Activated CD4-positive, alpha-beta memory T cell treated with anti-CD3 and anti-CD28 coated beads for 36 hours (primary cell): ENCODE measurements around the gene CRLF3. TPM values are rescaled to one million over a fixed set of nuclear protein-coding genes. Genes with fewer than 3 reads are reported as not detected.

Experiments
- CTCF ChIA-PET: fragments of 350-600 bp; sonication (Branson Sonifier 250); formaldehyde crosslinking; loops from one replicate; lab custom pipeline; 2021; ENCODE audit warnings: antibody characterized with exemption, inconsistent platforms; lab: Charles Lee
- POLR2A ChIA-PET: fragments of 350-600 bp; sonication (Branson Sonifier 250); formaldehyde crosslinking; loops from one replicate; lab custom pipeline; 2021; ENCODE audit warnings: antibody characterized with exemption; lab: Charles Lee
- DNase-seq: peaks from one replicate; pipeline ENCODE4 v3.0.0-alpha.2; 2020
- H3K27ac Mint-ChIP-seq: one replicate; pipeline ENCODE4 v1.8.0; 2021; ENCODE audit warnings: mixed read lengths
- H3K27me3 Mint-ChIP-seq: one replicate; pipeline ENCODE4 v1.8.0; 2021; ENCODE audit warnings: mixed read lengths
- H3K36me3 Mint-ChIP-seq: one replicate; pipeline ENCODE4 v1.8.0; 2021; ENCODE audit warnings: mixed read lengths
- H3K4me1 Mint-ChIP-seq: one replicate; pipeline ENCODE4 v1.8.0; 2021; ENCODE audit warnings: low read depth, mixed read lengths
- H3K4me3 Mint-ChIP-seq: one replicate; pipeline ENCODE4 v1.8.0; 2021; ENCODE audit warnings: mild to moderate bottlenecking, mixed read lengths
- H3K9me3 Mint-ChIP-seq: one replicate; pipeline ENCODE4 v1.8.0; 2021; ENCODE audit warnings: mixed read lengths
- intact Hi-C: fragments of 100-400 bp; cut with micrococcal nuclease; formaldehyde crosslinking; loops from one replicate; pipeline ENCODE4 v1.15.1; 2023
- total RNA-seq, 2 experiments: library from RNA; stranded (reverse); gene quantifications; one replicate each; pipeline ENCODE4 v1.2.3, GENCODE V29; 2021

CRLF3 gene
- total RNA-seq, 2 experiments from 2014 or later: 48.1 to 48.5 TPM

DNA sequence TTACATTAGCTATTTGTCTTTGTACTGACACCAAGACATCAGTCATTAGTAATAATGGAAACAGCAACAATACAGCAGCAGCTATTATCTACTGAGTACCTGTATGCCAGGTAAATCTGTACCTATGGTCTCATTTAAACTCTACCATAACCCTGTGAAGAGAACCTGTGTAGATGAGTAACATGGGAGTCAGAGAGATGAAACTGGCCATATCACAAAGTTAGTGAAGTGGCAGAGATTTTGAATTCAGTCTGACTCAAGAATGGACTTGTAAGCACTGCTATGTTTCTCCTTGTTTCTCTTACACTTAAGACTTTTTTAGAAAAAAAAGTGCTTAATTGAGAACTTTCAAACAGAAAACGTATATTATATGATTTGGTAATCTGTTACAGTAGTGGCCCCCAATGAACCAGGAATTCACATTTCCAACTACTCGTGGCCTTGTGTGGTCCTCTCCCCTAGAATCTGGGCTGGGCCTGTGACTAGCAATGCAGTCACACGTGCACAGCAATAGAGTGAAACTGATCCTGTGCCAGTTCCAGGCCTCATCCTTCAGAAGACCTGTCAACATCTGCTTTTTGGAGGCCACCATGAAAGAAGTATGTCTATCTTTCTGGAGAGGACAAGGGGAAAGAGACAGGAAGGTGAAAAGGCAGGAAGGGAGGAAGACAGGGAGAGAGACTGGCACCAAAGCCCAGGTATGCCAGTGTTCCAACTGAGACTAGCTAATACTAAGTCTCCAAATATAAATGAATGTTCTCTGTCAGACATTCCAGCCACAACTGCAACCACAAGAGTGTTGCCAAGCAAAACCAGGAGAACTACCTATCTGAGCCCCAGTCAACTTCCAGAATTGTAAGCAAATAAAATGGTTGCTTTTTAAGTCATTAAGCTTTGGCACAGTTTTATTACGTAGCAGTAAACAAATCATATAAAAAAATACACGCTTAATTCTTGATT, 12.0 kb downstream of the CRLF3 start:
- Mint-ChIP-seq H3K9me3 (no peaks in the 10 kb centered on the region), H3K36me3 (peaks cover 9% of the 10 kb centered on the region), H3K4me3 (no peak overlapping the region), H3K27ac (peak overlapping the region; percentile 76), H3K4me1 (peaks cover 50% of the 10 kb centered on the region), H3K27me3 (no peaks in the 10 kb centered on the region)
- CTCF ChIA-PET: interaction anchor here (8.8 kb wide), 1 partner anchor 11 kb away, joined by 104 read pairs; the partner anchor contains the start of gene CRLF3
- DNase-seq: peak; percentile 46
- intact Hi-C loops: loop anchor here (1.0 kb wide), 1 partner anchor 12 kb away; the partner anchor contains the start of gene CRLF3
- POLR2A ChIA-PET: interaction anchor here (0.7 to 4.5 kb wide), 2 partner anchors 11 to 16 kb away, joined by 3 to 23 read pairs; partner anchors contain the start of gene CRLF3

DNA sequence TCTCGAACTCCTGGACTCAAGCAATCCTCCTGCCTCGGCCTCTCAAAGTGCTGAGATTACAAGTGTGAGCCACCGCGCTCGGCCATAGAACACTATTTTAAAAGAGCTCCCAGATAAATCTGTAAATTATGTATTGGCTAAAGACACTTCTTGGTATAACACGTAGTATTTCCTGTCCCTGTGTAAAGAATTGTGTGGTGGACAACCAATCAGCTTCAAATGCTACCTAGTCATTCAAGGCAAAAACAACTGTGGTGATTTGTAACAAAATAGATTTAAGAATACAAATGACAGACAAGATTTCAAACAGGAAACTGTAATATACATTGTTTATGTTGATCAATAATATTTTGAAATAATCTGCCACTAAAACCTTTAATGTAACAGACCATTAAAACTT, 14.6 kb downstream of the CRLF3 start:
- POLR2A ChIA-PET: interaction anchor here (1.8 to 4.5 kb wide), 2 partner anchors 10 to 13 kb away, joined by 6 to 23 read pairs; partner anchors contain the start of gene CRLF3
- H3K27ac Mint-ChIP-seq: peak overlapping the region; percentile 94
- DNase-seq: no peak
- CTCF ChIA-PET: interaction anchor here (1.1 to 8.8 kb wide), 3 partner anchors 14 to 21 kb away, joined by 3 to 104 read pairs (median 3); partner anchors contain the start of gene CRLF3
- intact Hi-C loops: loop anchor here (1.0 kb wide), 1 partner anchor 14 kb away; no protein-coding TSS in a partner anchor
- no peaks in the 10 kb centered on the region for H3K9me3 Mint-ChIP-seq
- H3K4me1 Mint-ChIP-seq: peaks cover 59% of the 10 kb centered on the region
- H3K27me3 Mint-ChIP-seq: no peaks in the 10 kb centered on the region
- H3K4me3 Mint-ChIP-seq: peak overlapping the region; percentile 79
- H3K36me3 Mint-ChIP-seq: peaks cover 9% of the 10 kb centered on the region

- CTCF ChIA-PET: interaction anchor here (1.1 to 8.8 kb wide), 3 partner anchors 15 to 22 kb away, joined by 3 to 104 read pairs (median 3); partner anchors contain the start of gene CRLF3
- POLR2A ChIA-PET: interaction anchor here (1.8 to 4.5 kb wide), 2 partner anchors 11 to 14 kb away, joined by 6 to 23 read pairs; partner anchors contain the start of gene CRLF3
- Mint-ChIP-seq H3K4me1 (peaks cover 65% of the 10 kb centered on the region), H3K27me3 (no peaks in the 10 kb centered on the region), H3K9me3 (no peaks in the 10 kb centered on the region), H3K36me3 (peaks cover 17% of the 10 kb centered on the region), H3K27ac (peak overlapping the region; percentile 94), H3K4me3 (peak overlapping the region; percentile 79)
- intact Hi-C loops: loop anchor here (1.0 kb wide), 1 partner anchor 13 kb away; no protein-coding TSS in a partner anchor
- peak; percentile 45 for DNase-seq
These were observed 15.7 kb downstream of the CRLF3 start for GRCh38 chr17:30808785-30809286.

DNA sequence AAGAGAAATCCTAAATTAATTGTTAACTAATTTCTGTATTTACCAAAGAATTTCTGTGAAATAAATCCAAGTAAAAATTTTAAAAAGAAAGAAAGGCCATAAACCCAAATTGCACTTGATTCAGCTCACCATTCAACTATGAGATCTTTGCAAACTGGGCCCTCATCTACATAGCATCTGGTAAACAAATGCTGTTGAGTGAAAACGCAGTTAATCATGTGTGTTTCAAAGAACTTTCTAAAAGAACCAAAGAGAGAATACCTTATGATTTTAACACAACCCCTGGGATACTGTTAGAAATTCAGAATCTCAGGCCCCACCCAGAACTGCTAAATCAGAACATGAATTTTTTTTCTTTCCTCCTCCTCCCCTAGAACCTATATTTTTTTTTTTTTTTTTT, 16.6 kb downstream of the CRLF3 start:
- peak overlapping the region; percentile 50 for H3K4me3 Mint-ChIP-seq
- POLR2A ChIA-PET: interaction anchor here (4.5 kb wide), 1 partner anchor 15 kb away, joined by 23 read pairs; the partner anchor contains the start of gene CRLF3
- intact Hi-C loops: no loop called here
- DNase-seq: no peak
- peaks cover 57% of the 10 kb centered on the region for H3K4me1 Mint-ChIP-seq
- peaks cover 25% of the 10 kb centered on the region for H3K36me3 Mint-ChIP-seq
- peak overlapping the region; percentile 94 for H3K27ac Mint-ChIP-seq
- H3K9me3 Mint-ChIP-seq: no peaks in the 10 kb centered on the region
- CTCF ChIA-PET: interaction anchor here (0.7 to 8.8 kb wide), 2 partner anchors 16 to 244 kb away, joined by 5 to 104 read pairs; partner anchors contain the start of gene CRLF3
- H3K27me3 Mint-ChIP-seq: no peaks in the 10 kb centered on the region

- Mint-ChIP-seq H3K27me3 (no peaks in the 10 kb centered on the region), H3K4me1 (peaks cover 48% of the 10 kb centered on the region), H3K9me3 (no peaks in the 10 kb centered on the region), H3K4me3 (no peak overlapping the region), H3K27ac (peak overlapping the region; percentile 80), H3K36me3 (peaks cover 36% of the 10 kb centered on the region)
- intact Hi-C loops: no loop called here
- no peak for DNase-seq
- ChIA-PET POLR2A (no interaction called here), CTCF (interaction anchor here (1.4 to 8.8 kb wide), 3 partner anchors 9 to 18 kb away, joined by 4 to 104 read pairs (median 4); partner anchors contain the start of gene CRLF3)
These were observed 18.5 kb downstream of the CRLF3 start for GRCh38 chr17:30805944-30806456.

- ChIA-PET POLR2A (no interaction called here), CTCF (no interaction called here)
- Mint-ChIP-seq H3K4me1 (peaks cover 21% of the 10 kb centered on the region), H3K27me3 (no peaks in the 10 kb centered on the region), H3K27ac (no peak overlapping the region), H3K9me3 (no peaks in the 10 kb centered on the region), H3K36me3 (peaks cover 39% of the 10 kb centered on the region), H3K4me3 (no peak overlapping the region)
- intact Hi-C loops: no loop called here
- DNase-seq: no peak
These were observed 22.8 kb downstream of the CRLF3 start for GRCh38 chr17:30801671-30802070.

DNA sequence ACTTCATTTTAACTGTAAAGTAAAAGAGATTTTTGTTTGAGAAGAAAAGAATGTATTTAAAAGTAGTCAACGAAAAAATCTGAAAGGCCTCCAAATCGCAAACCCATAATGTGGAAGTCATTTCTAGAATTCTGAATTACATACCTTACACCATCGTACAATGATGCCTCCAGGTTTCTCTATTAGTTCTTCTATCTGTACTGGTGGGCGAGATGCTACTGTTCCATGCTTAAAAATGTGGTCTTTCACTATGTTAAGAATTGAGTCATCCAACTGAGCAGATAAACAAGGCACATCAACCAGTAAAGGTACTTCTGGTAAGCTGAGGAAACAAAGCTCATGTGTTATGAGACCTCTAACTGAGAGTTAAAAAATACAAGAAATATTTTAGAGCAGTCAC, 28.5 kb downstream of the CRLF3 start:
- Mint-ChIP-seq H3K4me1 (peaks cover 17% of the 10 kb centered on the region), H3K36me3 (peaks cover 43% of the 10 kb centered on the region), H3K27ac (peak overlapping the region; percentile 82), H3K4me3 (no peak overlapping the region), H3K9me3 (no peaks in the 10 kb centered on the region), H3K27me3 (no peaks in the 10 kb centered on the region)
- DNase-seq: no peak
- POLR2A ChIA-PET: interaction anchor here (0.9 to 1.5 kb wide), 5 partner anchors 16 to 30 kb away, joined by 3 to 5 read pairs (median 4); partner anchors contain the start of gene CRLF3
- CTCF ChIA-PET: interaction anchor here (1.1 to 2.9 kb wide), 2 partner anchors 9 to 29 kb away, joined by 4 to 25 read pairs; partner anchors contain the start of gene CRLF3
- intact Hi-C loops: loop anchor here (1.0 to 2.0 kb wide), 3 partner anchors 13 to 25 kb away; no protein-coding TSS in a partner anchor

DNA sequence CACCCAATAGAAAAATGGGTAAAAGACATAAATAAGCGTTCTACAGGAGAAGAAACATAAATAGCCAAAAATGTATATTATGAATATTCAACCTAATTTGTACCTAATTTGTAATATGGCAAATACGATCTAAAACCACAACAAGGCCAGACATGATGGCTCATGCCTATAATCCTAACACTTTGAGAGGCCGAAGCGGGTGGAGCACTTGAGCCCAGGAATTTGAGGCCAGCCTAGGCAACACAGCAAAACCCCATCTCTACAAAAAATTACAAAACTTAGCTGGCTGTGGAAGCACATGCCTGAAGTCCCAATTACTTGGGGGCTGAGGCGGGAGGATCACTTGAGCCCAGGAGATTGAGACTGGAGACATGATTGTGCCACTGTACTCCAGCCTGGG, 30.1 kb downstream of the CRLF3 start:
- H3K27me3 Mint-ChIP-seq: no peaks in the 10 kb centered on the region
- H3K27ac Mint-ChIP-seq: peak overlapping the region; percentile 15
- ChIA-PET CTCF (interaction anchor here (2.9 kb wide), 1 partner anchor 31 kb away, joined by 25 read pairs; the partner anchor contains the start of gene CRLF3), POLR2A (no interaction called here)
- intact Hi-C loops: no loop called here
- H3K9me3 Mint-ChIP-seq: no peaks in the 10 kb centered on the region
- no peak for DNase-seq
- no peak overlapping the region for H3K4me3 Mint-ChIP-seq
- peaks cover 43% of the 10 kb centered on the region for H3K36me3 Mint-ChIP-seq
- peaks cover 27% of the 10 kb centered on the region for H3K4me1 Mint-ChIP-seq

DNA sequence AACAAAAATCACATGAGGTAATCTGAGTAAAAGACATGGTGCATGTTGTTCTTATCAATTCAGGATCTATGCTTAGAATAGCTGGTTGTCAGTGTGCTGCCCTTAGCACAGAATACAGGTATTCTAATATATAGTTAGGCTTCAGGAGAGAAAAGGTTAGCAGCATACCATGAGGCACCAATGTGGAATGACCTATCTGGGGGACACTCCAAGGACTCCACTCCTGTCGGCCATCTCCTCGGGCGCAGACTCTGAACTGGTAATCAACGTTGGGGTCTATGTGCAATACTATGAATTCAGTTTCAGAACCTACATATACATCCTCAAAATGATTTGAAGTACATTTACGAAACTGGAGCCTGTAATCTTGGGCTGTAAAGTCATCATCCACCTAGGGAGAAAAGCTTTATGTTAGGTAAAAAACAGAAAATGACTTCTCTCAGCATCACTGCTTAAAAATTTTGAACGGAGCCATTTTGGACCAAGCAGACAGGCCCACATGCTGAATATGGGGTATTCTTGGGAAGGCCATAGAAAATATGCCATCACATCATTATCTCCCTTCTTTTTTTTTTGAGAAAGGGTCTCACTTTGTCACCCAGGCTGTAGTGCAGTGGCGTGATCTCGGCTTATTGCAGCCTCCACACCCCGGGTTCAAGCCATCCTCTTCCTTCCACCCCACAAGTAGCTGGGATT, 31.1 kb downstream of the CRLF3 start:
- ChIA-PET POLR2A (no interaction called here), CTCF (interaction anchor here (0.6 to 2.4 kb wide), 2 partner anchors 16 to 32 kb away, joined by 3 to 9 read pairs; partner anchors contain the start of gene CRLF3)
- Mint-ChIP-seq H3K27me3 (no peaks in the 10 kb centered on the region), H3K4me3 (no peak overlapping the region), H3K4me1 (peaks cover 31% of the 10 kb centered on the region), H3K36me3 (peaks cover 50% of the 10 kb centered on the region), H3K9me3 (no peaks in the 10 kb centered on the region), H3K27ac (peak overlapping the region; percentile 49)
- intact Hi-C loops: no loop called here
- no peak for DNase-seq

DNA sequence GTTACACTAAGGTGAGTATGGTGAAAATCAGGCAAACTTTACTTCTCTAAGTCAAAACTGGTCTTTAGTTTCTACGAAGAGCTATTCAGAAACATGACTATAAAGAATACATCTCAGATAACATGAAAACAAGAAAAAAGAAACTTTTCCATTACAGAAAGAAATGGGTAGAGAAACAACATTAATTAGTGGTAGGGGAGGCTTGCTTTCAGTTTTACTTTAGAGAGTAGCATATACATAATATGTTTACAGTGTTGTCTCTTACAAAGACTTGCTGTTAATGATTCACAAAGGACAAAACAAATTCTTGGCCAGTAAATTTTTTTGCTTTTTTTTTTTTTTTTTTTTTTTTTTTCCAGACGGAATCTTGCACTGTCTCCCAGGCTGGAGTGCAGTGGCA, 34.2 kb downstream of the CRLF3 start:
- Mint-ChIP-seq H3K9me3 (no peaks in the 10 kb centered on the region), H3K4me1 (peaks cover 14% of the 10 kb centered on the region), H3K36me3 (peaks cover 46% of the 10 kb centered on the region), H3K27ac (peak overlapping the region; percentile 81), H3K27me3 (no peaks in the 10 kb centered on the region), H3K4me3 (no peak overlapping the region)
- intact Hi-C loops: no loop called here
- DNase-seq: no peak
- POLR2A ChIA-PET: interaction anchor here (1.8 kb wide), 1 partner anchor 34 kb away, joined by 11 read pairs; the partner anchor contains the start of gene CRLF3
- CTCF ChIA-PET: interaction anchor here (1.5 to 2.3 kb wide), 2 partner anchors 35 to 36 kb away, joined by 4 to 11 read pairs; partner anchors contain the start of gene CRLF3
